NCI-H69 (cell line): Measurements from ENCODE around the gene MSH3.
A peak's percentile ranks its signal among the peaks of the same experiment; 100 is the strongest.
"Not testable (repeated sequence)": the region's sequence is repeated elsewhere in the genome, so short reads cannot be mapped to it uniquely, and the experiment has no call there.

Source experiments
- DNase-seq: peaks from one replicate; lab custom pipeline; 2025; lab: John Stamatoyannopoulos, UW

The MSH3 gene

DNA sequence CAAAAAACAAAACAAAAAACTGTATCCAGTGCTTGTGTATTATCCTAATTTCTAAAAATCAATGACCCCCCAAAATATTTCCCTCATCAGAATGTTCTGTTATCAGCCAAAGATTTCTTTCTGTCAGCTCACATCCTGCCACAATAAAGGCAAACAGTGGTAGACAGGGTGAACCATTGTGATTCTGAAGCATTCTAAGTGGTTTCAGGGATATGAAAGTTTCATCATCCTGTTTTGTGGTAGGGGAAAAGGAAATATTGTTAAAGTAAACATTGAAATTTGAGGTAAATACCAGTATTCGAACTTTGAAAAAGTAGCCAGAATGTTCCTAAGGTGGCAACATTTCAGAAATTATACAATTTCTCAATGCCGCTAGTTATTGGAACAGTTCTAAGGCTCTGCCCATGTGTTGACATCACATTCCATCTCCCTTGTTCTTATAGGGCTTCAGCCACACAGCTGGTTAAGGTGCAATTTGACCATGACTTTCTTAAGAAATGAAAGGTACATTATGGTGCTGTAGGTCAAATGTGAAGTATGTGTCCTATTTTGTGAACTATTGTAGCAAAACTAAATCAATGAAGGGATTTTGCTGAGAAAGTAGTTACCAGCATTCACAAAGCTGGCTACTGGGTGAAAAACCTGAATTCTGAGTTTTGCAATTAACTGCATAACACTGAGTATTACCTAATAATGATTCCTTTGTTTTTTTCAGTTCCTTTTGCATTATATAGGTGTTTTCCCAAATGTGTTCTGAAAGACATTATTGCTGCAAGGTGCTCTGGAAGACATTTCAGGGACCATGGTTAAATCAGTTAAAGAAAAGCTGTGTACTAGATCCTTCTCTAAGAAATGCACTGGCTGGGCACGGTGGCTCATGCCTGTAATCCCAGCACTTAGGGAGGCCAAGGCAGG, 198.1 kb downstream of the MSH3 start:
- no peak for DNase-seq

DNA sequence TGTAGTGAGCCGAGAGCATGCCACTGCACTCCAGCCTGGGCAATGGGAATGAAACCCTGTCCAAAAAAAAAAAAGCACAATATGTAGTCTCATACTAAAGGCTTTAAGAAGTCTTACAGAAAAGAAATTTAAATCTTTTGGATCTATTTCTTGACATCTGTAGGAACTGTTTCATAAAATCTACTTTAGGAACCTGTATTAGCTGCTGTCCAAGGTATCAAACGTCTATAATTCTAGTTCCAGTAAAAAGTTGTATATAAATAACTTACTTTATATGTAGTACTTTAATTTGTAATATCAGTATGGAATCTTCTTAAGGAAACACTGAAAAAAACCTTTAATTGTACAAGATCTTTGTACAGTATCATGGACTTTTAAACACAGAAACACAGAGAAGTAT, 199.0 kb downstream of the MSH3 start:
- no peak for DNase-seq

DNA sequence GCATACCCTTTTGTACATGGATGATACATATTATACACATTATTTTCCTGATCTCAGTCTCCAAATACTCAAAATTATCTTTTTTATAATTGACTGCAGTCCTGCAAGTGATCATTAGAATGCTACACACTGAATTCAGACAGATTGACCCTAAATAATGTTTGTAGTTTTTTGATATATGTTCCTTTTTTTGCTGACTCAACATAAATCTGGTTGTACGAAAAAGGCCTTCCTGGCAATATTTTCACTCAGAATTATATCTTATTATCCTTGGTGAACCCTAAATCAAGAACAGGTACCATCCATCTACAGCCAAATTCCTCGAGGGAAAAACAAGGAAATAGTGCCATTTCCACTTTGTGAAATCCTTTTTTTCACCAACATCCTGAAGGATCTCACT, 200.1 kb downstream of the MSH3 start:
- no peak for DNase-seq

DNA sequence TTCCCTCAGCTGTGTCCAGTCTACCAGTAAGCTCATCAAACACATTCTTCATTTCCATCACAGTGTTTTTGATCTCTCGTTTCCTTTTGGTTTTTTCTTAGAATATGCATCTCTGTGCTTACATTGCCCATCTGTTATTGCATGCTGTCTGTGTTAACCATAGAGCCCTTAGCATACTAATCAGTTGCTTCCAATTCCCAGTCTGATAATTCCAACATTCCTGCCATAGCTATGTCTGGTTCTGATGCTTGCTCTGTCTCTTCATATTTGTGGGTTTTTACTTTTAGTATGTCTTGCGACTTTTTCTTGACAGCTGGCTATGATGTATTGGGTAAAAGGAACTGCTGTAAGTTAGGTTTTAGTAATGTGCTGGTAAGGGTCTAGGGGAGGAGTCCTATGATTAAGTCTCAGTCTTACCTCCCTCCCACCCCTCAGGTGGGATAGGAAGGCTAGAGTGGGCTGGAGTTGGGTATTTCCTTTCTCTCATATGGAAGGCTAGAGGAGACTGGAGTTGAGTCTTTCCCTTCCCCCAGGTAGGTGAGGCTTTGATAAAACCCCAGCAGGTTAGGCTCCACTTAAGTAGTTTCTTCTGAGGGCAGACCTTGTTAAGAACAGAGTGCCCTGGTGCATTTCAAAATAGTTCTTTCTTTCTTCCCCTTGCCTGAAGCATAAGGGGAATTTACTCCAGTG, 206.6 kb downstream of the MSH3 start:
- DNase-seq = no peak

DNA sequence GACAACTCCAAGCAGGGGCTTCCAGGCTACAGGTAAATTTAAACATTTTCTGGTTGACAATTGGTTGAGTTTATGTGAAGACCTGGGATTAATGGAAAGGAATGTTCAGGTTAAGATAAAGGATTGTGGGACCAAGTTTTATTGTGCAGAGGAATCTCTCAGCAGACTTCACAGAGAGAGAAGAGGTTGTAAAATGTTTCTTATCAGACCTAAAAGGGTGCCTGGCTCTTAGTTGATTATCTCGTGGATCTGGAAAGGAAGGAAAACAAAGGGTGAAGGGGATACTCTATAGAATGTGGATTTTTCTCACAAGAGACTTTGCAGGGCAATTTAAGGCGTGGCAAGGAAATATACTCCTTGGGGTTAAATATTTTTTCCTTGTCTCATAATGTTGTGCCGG, 209.3 kb downstream of the MSH3 start:
- DNase-seq = no peak

DNA sequence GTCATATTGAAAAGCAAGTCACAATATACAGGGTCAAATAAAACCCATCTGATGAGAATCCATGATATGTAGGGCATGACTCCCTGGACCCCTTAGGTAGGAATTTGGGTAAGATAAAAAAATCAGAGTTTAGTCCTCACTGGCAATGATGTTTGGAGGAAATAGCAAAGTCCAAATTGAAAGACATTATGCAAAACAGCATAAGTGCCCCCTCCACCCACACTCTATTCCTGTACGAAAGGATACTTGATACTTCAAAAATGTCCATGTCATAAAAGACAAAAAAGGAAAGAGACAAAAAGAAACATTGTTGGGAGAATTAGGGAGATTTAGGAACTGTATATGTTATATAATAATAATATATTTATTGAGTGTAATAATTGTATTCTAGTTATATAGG, 209.7 kb downstream of the MSH3 start:
- DNase-seq = no peak

DNA sequence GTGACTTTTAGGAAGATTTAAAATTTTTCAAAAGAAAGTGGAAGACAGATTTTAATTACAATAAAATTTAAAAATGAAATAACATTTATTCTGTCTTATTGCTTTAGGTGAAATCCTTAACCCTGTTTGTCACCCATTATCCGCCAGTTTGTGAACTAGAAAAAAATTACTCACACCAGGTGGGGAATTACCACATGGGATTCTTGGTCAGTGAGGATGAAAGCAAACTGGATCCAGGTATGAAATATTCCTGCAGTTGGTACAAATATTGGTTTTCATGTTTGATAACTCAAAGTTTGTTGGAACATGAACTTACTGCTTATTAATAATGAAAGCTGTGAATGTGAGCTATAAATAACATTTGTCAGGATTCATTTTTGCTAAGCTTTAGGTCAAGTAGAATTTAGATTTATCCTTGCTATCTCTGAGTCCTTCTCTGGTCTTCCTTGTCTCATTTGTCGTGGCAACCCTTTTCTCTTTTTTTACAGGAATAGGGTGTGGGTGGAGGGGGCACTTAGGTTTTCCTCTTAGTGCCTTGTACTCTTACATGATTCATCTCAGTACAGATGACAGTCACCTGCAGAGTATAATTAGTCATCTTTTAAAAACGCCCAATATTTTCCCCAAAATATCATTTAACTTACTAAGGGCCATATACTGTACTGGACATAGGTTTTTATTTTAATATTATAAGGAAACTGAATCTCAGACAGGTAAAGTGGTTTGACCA, 210.4 kb downstream of the MSH3 start:
- no peak for DNase-seq

DNA sequence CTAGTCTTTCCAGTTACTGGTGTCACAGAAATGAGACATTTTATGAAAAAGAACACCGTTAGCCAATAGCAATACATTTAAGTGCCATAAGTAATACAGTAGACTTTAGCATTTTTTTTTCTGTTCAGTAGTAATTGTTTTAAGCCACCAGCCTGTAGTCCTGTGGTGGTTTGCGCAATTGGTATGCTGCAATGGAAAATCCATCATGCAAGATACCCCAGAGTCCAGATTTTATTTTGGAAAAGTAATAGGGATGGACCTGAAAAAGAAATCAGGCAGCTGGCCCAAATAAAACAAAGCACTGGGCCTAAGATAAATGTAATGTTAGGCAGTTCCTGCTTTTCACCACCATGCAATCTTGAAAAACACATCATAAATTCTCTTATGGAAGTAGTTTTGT, 211.1 kb downstream of the MSH3 start:
- DNase-seq = no peak

DNA sequence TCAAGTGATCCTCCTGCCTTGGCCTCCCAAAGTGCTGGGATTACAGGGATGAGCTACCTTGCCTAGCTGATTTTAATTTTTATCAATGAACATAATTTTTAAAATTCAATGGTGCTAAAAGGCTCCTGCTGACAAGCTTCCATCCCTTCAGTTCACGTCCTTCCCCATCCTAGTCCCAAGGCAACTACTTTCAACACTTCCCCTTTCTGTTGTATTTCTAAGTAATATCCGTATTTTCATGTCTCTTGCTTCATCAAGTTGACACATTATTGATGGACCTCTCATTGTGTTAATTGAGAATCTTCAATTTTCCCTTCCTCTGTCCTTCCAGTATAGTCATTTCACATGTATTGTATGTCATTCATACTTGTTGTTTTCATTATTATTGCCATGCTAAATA, 211.9 kb downstream of the MSH3 start:
- DNase-seq = no peak

DNA sequence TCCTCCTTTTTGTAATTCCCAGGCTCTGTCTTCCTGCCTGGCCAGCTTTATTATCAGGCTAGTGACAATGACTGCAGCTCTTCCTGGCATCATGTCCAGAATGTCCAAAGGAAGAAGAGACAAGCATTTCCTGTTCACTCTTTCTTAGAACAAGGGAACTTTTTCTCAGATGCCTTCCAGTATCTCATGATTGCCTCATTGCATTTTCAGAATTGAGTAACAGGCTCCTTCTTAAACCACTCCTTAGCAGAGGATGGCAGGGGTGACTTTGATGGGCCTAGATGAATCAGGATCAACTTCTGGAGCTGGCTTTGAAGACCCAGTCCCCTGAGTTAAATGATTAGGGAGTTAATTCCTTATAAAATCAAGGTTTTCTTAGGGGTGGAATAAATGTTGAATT, 212.8 kb downstream of the MSH3 start:
- DNase-seq = no peak

DNA sequence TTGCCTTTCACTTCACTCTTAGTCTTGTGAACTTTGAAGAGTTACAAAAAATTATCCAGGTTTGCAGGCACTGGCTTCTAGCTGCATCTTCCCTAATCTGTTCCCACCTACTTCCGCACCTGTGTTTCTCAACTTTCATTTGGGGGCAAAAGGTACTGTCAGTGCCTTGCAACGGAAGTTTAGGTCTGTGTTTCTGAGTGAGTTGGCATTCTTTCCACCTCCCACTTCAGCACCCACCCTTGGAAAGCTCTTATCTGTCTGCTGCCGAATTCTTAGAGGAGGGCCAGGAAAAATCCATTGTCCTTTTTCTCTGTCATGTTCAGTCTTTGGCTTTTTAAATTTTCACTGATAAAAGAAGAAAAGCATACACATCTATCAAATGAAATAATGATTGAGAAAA, 216.0 kb downstream of the MSH3 start:
- no peak for DNase-seq

DNA sequence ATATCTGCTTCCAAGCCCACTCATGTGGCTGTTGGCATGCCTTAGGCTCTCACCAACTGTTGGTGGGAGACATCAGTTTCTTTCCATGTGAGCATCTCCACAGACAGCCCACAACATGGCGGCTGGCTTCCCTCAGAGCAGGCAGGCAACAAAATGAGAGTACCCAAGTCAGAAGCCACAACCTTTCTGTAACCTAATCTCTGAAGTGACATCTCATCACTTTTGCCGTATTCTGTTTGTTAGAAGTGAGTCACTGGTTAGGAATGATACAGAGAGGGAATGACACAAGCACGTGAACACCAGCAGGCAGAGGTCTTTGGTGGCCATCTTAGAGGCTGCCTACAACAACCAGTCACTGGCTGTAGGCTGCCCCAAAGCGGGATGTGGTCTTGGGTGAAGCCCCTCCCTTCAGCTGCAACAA, 217.1 kb downstream of the MSH3 start:
- no peak for DNase-seq

DNA sequence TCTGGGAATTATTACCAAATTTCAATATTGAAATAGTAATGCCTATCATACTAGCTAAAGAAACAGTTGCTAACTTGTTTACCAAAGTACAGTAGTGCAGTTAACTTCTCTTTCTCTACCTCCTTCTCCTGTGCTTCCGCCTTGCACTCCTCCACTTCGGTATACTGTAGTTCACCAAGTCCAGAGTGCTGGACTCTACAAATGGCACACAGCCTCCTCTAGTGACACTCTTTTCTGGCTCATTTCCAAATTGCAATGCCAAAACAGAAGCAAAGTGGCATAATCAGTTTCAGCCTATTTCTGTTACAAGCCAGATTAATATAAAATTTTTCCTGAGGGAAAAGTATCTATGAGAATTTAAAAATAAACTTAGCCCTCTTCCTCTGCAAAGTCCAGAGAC, 219.7 kb downstream of the MSH3 start:
- DNase-seq = peak; percentile 9

DNA sequence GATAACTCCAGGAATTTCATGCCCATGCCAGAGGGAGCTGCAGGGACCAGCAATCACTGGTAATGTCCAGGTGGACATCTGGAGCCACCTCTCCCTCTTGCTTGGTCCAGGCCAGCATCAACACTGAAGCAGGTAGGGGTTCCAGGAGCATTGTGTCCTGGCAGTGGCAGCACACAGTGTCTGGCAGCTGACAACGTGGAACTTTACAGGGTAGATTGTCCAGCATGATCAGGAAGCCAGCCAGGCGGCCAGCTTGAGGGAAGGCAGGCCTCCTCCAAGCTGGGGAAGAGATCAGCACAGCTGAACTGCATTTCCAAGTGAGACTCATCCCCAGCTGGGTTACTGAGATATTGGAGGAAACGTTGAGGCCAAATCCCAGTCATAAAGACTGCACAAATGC, 223.1 kb downstream of the MSH3 start:
- DNase-seq = no peak

DNA sequence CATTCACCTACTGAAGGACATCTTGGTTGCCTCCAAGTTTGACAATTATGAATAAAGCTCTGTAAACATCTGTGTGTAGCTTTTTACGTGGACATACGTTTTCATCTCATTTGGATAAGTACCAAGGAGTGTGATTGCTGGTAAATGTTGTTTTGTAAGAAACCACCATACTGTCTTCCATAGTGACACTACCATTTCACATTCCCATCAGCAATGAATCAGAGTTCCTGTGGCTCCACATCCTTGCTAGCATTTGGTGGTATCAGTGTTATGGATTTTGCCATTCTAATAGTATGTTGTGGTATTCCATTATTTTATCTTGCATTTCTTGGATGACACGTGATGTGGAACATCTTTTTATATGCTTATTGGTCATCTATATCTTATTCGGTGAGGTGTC, 227.3 kb downstream of the MSH3 start:
- DNase-seq = no peak

DNA sequence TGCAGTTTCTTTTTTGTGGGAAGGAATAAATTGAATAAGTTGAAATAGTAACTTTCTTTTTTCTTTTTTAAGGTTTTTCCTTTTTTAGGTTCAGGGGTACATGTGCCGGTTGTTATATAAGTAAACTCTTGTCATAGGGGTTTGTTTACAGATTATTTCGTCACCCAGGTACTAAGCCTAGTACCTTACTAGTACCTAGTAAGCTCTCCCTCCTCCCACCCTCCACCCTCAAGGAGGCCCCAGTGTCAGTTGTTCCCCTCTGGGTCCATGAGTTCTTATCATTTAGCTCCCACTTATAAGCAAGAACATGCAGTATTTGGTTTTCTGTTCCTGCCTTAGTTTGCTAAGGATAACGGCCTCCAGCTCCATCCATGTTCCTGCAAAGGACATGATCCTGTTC, 228.9 kb downstream of the MSH3 start:
- not testable (repeated sequence) for DNase-seq

DNA sequence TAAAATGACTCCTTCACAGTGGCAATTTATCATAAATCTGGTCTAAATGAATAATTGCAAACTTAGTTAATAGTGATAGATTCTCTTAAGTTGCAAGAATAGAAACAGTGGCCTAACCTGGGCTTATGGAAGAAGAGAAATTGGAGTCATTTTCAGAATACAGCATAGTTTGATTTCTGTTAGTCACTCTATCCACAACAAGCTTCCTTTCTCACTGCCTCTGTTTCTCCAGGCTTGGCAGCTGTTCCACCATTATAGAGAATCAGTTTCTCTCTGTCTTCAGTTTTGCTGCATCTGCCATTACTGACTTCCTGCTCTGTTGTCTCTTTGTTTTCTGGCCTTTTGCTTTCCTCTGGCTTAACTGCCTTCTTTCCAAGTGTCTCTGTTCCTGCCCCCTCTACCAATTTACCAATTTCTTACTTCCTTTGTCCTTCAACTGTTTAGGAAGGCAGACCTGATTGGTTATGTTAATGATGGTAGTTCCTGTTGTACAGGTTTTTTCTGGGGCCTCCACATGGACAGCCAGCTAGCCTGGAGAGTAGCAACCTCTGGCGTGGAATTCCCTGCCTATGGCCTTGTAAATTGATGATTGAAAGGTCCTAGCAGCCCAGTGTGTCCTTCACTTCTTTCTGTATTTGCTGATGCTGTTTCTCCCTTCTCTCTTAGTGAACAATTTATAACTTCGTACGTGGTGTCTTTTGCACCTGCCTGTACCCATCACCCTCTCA, 229.8 kb downstream of the MSH3 start:
- no peak for DNase-seq

DNA sequence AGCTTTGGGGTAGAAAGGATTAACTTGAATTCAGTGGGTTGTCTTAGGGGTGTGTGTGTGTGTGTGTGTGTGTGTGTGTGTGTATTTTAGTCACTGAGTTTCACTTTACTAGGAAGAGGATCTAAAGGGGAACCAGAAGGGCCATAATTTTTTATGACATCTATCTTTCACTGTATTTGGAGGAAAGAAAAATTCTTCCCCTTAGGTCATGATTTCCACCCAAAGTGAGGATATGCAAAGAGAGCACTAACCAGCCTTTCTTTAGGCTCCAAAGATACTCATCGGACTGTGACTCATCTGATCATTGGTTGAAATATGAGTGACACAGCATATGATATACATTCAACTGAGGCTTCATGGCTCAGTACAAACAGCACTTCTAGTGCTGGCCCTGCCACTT, 230.5 kb downstream of the MSH3 start:
- no peak for DNase-seq

DNA sequence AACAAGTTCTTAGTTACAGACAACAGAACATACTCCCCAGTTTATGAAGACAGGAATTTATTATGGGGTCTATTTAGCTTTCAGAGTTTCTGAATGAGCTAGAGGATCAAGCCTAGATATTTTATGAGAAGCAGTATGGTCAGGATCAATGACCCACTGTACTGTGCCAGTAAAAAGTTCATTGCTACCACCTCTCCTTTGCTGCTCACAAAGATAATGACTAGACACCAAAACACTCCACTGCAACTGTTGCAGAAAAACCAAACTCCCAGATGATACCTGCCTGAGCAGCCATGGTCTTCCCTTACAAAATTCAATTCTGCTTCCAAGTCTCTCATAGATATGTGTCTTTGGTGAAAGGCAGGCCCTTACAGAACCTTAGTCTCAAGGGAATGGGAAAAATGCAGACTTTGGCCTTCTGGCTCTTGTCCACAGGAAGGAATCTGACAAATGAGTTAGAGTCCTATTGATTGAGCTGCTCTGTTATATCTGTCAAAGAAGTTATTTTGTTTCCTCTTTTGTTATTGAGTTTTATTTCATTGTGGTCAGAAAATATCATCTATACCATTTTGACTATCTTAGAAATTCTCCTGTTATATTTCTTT, 231.0 kb downstream of the MSH3 start:
- peak; percentile 45 for DNase-seq

DNA sequence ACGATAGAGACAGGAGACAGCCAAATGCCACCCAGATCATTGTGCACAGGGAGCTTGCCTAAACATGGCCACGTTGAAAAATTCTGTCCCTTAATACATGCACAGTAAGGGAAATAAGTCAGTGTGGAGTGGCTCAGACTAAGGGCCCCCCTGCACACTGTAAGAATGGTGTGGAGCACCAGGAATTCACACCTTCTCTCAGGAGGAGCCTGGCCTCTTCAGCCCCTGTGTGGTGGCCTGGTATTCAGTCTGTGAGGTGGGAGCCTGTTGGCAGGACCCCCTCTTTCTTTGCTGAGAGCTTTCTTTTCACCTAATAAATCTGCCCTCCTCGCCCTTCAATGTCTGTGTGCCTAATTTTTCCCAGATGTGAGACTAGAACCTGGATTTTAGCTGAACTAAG, 239.6 kb downstream of the MSH3 start:
- DNase-seq = no peak

DNA sequence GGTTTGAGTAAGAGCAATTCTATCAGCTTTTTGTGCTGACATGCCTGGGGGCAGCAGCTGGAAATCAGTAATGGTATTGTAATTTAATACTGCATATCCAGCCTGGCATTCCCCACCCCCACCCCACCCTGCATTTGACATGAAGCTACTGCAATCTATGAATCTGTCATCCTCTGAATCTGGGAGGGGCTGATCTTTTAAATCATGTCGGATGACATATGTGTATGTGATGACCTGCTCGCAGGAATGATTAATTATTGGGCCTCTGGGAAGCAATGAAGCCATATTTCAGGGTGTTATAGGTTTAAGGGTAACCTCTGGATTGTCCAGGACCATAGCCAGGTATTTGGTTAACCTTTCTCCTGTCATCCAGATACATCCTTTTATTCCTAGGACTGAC, 241.1 kb downstream of the MSH3 start:
- DNase-seq = peak; percentile 55

DNA sequence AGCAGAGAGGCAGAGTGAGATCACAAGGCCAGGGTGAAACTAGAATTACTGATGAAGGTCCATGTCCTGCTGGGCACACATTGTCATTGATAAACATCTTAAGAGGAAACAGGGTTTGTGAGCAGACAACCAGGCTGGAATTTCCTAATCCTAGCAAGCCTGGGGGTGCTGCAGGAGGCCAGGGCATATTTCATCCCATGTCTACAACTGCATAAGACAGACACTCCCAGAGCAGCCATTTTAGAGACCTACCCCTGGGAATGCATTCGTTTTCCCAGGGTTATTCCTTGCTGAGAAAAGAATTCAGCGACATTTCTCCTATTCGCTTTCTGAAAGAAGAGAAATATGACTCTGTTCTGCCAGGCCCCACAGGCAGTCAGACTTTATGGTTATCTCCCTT, 248.2 kb downstream of the MSH3 start:
- DNase-seq = not testable (repeated sequence)
